Urinary bladder (tissue), 4 donors: ENCODE results near the gene TC2N. TPM values are rescaled to one million over a fixed set of nuclear protein-coding genes. Genes with fewer than 3 reads are reported as not detected.
"Not testable (repeated sequence)": the region's sequence is repeated elsewhere in the genome, so short reads cannot be mapped to it uniquely, and the experiment has no call there.

Source experiments
- DNase-seq: peaks from one replicate; pipeline ENCODE4 v3.0.0-alpha.2; 2015; ENCODE audit errors: extremely low spot score
- H3K27ac ChIP-seq: one replicate; pipeline ENCODE4 v1.5.1; 2013; ENCODE audit warnings: low read depth, mild to moderate bottlenecking, moderate library complexity
- H3K36me3 ChIP-seq: one replicate; pipeline ENCODE4 v1.6.1; 2013; ENCODE audit warnings: mild to moderate bottlenecking, moderate library complexity; ENCODE audit not compliant: insufficient read depth
- H3K4me1 ChIP-seq: one replicate; pipeline ENCODE4 v1.6.1; 2013; ENCODE audit warnings: mild to moderate bottlenecking, moderate library complexity; ENCODE audit not compliant: insufficient read depth
- H3K4me3 ChIP-seq: one replicate; pipeline ENCODE4 v1.5.1; 2013; ENCODE audit warnings: low read depth, low read length
- WGBS: extraction: QIAGEN DNeasy Blood & Tissue Kit; methylation state at CpG from one replicate; pipeline ENCODE4 v1.1.7; 2013; 5-methylcytosine and 5-hydroxymethylcytosine counted together
- polyA plus RNA-seq: library from polyadenylated mRNA; stranded (reverse); fragments of 200-250 nt; gene quantifications from one replicate; pipeline ENCODE4 v1.2.3, GENCODE V29; 2013
- total RNA-seq: library from RNA; depleted of rRNA; stranded (reverse); fragments of >200 nt; gene quantifications from one replicate; pipeline ENCODE4 v1.2.3, GENCODE V29; 2014
- donor health status: healthy with polysubstance abuse.
- donor health status: healthy.

TC2N gene
- total and polyA plus RNA-seq, 2 donors = 9.8 to 46.8 TPM

- H3K4me1 ChIP-seq, H3K27ac ChIP-seq, H3K4me3 ChIP-seq, H3K36me3 ChIP-seq, DNase-seq: not testable (repeated sequence)
- 91% methylated on average over 2 of the region's 2 CpGs for WGBS
These were observed 127.5 kb downstream of the TC2N start for GRCh38 chr14:91739867-91740266.

- Histone ChIP-seq H3K4me1 (no peaks in the 10 kb centered on the region), H3K36me3 (no peaks in the 10 kb centered on the region), H3K4me3 (no peak overlapping the region), H3K27ac (no peak overlapping the region)
- WGBS = 93% methylated on average over 5 of the region's 5 CpGs
- no peak for DNase-seq
These were observed 129.7 kb downstream of the TC2N start for GRCh38 chr14:91737619-91738018.

GRCh38 chr14:91732859-91733477, 134.4 kb downstream of the TC2N start:
- Histone ChIP-seq H3K36me3 (no peaks in the 10 kb centered on the region), H3K4me1 (no peaks in the 10 kb centered on the region), H3K27ac (no peak overlapping the region), H3K4me3 (no peak overlapping the region)
- peak; percentile 41 for DNase-seq
- WGBS = 22% methylated on average over 2 of the region's 2 CpGs

GRCh38 chr14:91732439-91732838, 134.9 kb downstream of the TC2N start:
- 66% methylated on average over 5 of the region's 5 CpGs for WGBS

GRCh38 chr14:91731986-91732385, 135.3 kb downstream of the TC2N start, which contains the start of gene CATSPERB:
TSS of gene CATSPERB (minus strand) at chr14:91732086. CDS start at chr14:91729479, 2,607 bp downstream.
- Histone ChIP-seq H3K4me3 (no peak within 1 kb of the TSS), H3K27ac (no peak within 1 kb of the TSS), H3K4me1 (no peaks in the 10 kb centered on the region), H3K36me3 (no peaks in the 10 kb centered on the region)
- WGBS = 89% methylated on average over 2 of the region's 2 CpGs
- DNase-seq = no peak

More at GRCh38 chr14:91732439-91732838, 134.9 kb downstream of the TC2N start:
- Histone ChIP-seq H3K4me3 (no peak overlapping the region), H3K36me3 (no peaks in the 10 kb centered on the region), H3K4me1 (no peaks in the 10 kb centered on the region), H3K27ac (no peak overlapping the region)
- DNase-seq = no peak

- Histone ChIP-seq H3K4me3 (no peak overlapping the region), H3K27ac (no peak overlapping the region), H3K4me1 (no peaks in the 10 kb centered on the region), H3K36me3 (no peaks in the 10 kb centered on the region)
- WGBS = 81% methylated on average over 2 of the region's 2 CpGs
- DNase-seq = no peak
These were observed 136.3 kb downstream of the TC2N start for GRCh38 chr14:91731018-91731417.

DNA sequence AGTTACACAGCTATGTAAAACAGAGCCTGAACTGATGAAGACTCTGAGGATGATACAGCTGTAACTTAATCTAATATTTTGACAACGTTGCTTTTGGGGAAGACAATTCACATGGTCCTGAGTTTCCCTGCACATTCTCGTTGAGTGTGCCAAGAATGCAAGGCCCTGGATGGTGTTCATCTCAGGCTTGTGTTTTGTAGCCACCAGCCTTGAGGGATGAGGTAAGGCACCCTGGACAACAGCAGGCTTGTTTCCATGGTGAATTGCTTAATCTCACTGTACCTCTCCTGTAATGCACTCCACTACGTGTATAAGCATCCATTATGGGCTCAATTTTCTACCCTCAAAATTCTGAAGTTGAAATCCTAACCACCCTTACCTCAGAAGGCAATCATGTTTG, 137.6 kb downstream of the TC2N start:
- WGBS = 39% methylated on average over 3 of the region's 3 CpGs
- Histone ChIP-seq H3K27ac (no peak overlapping the region), H3K4me3 (no peak overlapping the region), H3K36me3 (no peaks in the 10 kb centered on the region), H3K4me1 (no peaks in the 10 kb centered on the region)
- no peak for DNase-seq

Other genes with a start within 250 kb of the TC2N start
- gene CATSPERB, start 135.4 kb downstream of the TC2N start, total RNA-seq = 3.6 TPM
- gene CATSPERB, start 135.4 kb downstream of the TC2N start, polyA plus RNA-seq = 0.30 TPM
- gene FBLN5, start 80.2 kb upstream of the TC2N start, total RNA-seq = 71.3 TPM
- gene FBLN5, start 80.2 kb upstream of the TC2N start, polyA plus RNA-seq = 219 TPM
- 103 TPM for gene TRIP11, start 172.5 kb upstream of the TC2N start, total RNA-seq
- gene TRIP11, start 172.5 kb upstream of the TC2N start, polyA plus RNA-seq = 10.1 TPM
- gene ATXN3, start 239.0 kb upstream of the TC2N start, total RNA-seq = 68.0 TPM
- gene ATXN3, start 239.0 kb upstream of the TC2N start, polyA plus RNA-seq = 14.9 TPM